ENCODE measurements around the gene GPANK1. TPM values are rescaled to one million over a fixed set of nuclear protein-coding genes. Genes with fewer than 3 reads are reported as not detected.

Gene GPANK1
- total and polyA plus RNA-seq, 2 of the 13 experiments (the other 11 are each of a cell fraction or from before 2014, with no cell fraction given) = 15.4 to 22.8 TPM

GRCh38 chr6:31691078-31691463 is 26.3 kb upstream of the GPANK1 start (continued):
- no peak for TF ChIP-seq KIAA2018 (CRISPR knock-in tag; IDR thresholded peaks at IDR 0.05; ENCODE audit: borderline replicate concordance)
- TF ChIP-seq KLF13 (CRISPR knock-in tag; IDR thresholded peaks at IDR 0.05) = no peak
- TF ChIP-seq PBX2 (CRISPR knock-in tag; IDR thresholded peaks at IDR 0.05) = no peak
- TF ChIP-seq RBM39 (IDR thresholded peaks at IDR 0.05; ENCODE audit: low read depth, low read length, poor library complexity, severe bottlenecking) = no peak
- TF ChIP-seq ZKSCAN8 (CRISPR knock-in tag; IDR thresholded peaks at IDR 0.05; ENCODE audit: borderline replicate concordance) = no peak
- no peak for TF ChIP-seq IRF9 (CRISPR knock-in tag; IDR thresholded peaks at IDR 0.05; ENCODE audit: borderline replicate concordance)

Data from HepG2 (cell line).